Fibroblast of mammary gland (primary cell): ENCODE data around the gene TFPI.

ENCODE experiments used
- DNase-seq: peaks from one replicate; pipeline ENCODE4 v3.0.0-alpha.2; 2010; ENCODE audit warnings: low read depth
- H3K4me3 ChIP-seq: 2 replicates; pipeline ENCODE4 v1.5.1; 2011; ENCODE audit warnings: low read depth, mild to moderate bottlenecking, low read length, moderate library complexity; ENCODE audit not compliant: control insufficient read depth
- TF ChIP-seq, protein P1 (sequence below): conservative IDR thresholded peaks from 2 replicates; pipeline ENCODE4 v1.5.1; 2011; ENCODE audit warnings: low read depth, low read length, inconsistent platforms; ENCODE audit not compliant: control insufficient read depth, insufficient read depth

The TFPI gene

GRCh38 chr2:187462839-187463238 is 91.4 kb downstream of the TFPI start:
- no peak for DNase-seq
- TF ChIP-seq, protein P1, sequence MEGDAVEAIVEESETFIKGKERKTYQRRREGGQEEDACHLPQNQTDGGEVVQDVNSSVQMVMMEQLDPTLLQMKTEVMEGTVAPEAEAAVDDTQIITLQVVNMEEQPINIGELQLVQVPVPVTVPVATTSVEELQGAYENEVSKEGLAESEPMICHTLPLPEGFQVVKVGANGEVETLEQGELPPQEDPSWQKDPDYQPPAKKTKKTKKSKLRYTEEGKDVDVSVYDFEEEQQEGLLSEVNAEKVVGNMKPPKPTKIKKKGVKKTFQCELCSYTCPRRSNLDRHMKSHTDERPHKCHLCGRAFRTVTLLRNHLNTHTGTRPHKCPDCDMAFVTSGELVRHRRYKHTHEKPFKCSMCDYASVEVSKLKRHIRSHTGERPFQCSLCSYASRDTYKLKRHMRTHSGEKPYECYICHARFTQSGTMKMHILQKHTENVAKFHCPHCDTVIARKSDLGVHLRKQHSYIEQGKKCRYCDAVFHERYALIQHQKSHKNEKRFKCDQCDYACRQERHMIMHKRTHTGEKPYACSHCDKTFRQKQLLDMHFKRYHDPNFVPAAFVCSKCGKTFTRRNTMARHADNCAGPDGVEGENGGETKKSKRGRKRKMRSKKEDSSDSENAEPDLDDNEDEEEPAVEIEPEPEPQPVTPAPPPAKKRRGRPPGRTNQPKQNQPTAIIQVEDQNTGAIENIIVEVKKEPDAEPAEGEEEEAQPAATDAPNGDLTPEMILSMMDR, result no peak
- no peak overlapping the region for H3K4me3 ChIP-seq

DNA sequence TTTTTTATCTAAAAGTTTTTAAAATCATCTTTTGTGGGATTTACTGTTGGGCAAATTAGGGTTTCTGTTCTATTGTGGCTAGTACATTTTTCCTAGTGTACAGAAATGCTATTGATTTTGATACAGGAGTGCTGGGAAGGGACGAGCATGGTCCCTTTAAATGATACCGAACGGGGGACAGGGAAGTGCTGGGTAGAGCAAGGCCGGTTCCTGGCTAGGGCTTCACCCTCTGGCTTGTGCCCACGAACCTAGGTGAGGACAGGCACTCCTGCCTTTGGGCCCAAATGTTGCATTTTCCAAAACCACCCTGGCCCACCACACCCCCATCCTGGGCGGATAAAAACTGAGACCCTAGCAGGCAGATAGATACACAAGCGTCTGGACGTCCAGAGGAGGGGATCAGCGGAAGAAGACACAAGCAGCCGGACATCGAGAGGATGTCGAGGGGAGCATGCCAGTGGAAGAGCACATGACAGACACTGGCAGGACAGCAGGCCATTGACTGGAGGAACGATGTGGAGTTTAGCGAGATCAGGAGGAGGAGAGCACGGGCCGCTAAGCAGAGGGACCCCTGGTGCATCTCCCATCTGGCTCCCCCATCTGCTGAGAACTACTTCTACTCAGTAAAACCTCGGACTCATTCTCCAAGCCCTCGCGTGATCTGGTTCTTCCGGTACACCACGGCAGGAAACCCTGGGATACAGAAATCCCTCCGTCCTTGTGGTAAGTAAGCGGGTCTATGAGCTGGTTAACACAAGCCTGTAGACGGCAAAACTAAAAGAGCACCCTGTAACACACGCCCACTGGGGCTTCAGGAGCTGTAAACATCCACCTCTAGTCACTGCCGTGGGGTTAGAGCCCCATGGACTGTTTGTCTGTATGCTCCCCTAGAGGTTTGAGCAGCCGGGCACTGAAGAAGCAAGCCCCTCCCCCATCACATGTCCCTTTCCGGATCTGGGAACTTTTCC is 92.7 kb downstream of the TFPI start:
- TF ChIP-seq, protein P1, result no peak
- no peak for DNase-seq
- no peak overlapping the region for H3K4me3 ChIP-seq

- no peak overlapping the region for H3K4me3 ChIP-seq
- TF ChIP-seq, protein P1, result no peak
- no peak for DNase-seq
Observed at GRCh38 chr2:187459256-187459655, 95.0 kb downstream of the TFPI start.

DNA sequence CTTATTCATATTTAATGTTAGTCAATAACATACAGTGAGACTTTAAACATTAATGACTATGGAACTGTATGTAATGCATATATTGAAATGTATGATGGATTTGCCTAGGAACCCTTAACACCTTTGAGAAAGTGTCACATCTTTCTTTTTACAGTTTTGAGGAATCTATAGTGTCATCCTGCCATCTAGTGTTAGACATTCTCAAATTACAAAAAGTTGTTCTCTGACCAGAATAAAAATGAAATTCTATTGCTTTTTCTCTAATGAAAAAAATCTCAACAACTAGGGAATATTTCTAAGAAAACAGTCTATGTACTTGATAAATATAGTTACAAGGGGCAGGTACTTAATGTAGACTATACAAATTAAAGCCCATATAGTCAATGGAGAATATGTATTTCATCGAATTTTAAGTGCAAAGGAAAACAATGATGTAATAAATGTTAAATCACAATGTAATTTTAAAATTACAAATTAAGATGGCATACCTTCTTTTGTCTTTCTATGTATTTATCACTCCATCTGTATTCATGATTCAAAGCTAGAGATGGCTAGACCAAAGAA is 101.1 kb downstream of the TFPI start:
- TF ChIP-seq, protein P1, result peak; percentile 46
- no peak overlapping the region for H3K4me3 ChIP-seq
- DNase-seq, result peak; percentile 40

DNA sequence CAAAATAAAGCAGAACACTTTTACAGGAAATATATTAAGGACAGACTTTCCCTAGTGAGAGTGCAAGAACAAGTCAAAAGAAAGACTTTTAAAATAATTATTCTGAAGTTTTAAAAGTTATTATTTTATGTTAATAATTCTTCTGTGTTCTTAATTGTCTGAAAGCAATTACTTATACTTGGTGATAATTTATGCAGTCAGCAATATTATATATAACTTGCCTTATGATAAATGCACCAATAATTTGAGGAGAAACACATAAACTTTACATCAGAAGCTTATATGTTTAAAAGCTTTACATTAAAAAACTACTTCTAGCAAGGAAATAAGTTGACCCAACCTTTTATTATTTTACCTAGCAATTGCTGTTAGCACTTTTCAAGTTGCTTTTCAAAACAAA is 102.7 kb downstream of the TFPI start:
- H3K4me3 ChIP-seq, result no peak overlapping the region
- DNase-seq, result no peak
- TF ChIP-seq, protein P1, result no peak

GRCh38 chr2:187447336-187447735 is 106.9 kb downstream of the TFPI start:
- peak overlapping the region; percentile 39 for H3K4me3 ChIP-seq
- TF ChIP-seq, protein P1, result no peak
- DNase-seq, result no peak
